GM18520 (cell line): ENCODE results near the gene MMAA.
"Not testable (repeated sequence)": the region's sequence is repeated elsewhere in the genome, so short reads cannot be mapped to it uniquely, and the experiment has no call there.

Source experiments
- ATAC-seq: cut with Tn5 transposase; IDR thresholded peaks from one replicate; pipeline ENCODE4 v1.9.1; 2021; ENCODE audit not compliant: unreplicated experiment

MMAA gene

DNA sequence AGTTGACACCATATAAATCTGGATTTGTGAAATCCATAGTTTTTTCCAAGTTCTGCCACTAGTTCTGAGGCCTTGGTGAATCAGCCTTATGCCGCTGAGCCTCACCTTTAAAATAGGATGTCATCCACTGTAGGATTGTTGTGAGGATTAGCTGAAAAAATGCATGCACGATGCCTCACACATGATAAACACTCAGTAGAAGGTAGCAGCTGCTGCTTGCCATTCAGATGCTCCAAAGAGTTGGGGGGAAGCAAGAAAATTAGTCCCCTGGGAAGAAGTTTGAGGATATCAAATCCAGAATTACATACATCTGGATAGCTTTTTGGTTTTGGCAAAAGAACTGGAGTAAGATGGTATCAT lies 7.4 kb downstream of the MMAA start:
- ATAC-seq, result no peak

DNA sequence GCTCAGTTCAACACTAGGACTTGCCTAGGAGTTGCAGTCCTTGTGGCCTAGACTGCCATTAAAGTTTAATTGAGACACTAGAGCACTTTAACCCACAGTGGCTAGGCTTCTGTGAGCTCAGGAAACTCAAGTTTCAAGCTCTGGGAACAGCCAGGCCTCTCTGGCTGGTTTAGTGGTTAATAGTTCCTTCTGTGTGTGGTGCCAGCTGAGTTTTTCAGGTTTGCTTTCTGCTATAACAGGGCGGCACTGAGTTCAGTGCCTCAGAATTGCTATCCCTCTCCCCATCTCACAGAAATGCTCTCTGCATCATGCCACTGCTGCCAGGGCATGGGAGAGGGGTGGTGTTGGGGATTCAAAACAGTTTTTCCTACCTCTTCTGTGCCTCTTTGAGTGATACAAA lies 15.9 kb downstream of the MMAA start:
- ATAC-seq, result no peak

DNA sequence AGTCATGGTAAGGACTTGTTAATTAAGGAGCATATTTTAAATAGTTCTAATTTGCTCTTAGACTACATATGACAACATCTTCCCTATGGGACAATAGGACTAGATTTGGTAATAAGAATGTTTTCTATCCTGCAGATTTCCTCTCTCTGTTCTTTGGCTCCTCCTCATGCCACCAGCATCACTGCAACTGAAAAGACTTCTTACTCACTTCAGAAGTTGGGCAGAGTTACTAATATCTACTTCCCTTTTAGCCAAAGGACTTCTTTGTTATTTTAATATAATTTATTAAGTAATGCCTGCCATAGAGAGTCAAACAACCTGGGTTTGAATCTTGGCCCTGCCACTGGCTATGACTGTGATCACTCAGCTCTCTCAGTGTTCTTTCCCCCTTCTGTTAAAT lies 16.4 kb downstream of the MMAA start:
- no peak for ATAC-seq

DNA sequence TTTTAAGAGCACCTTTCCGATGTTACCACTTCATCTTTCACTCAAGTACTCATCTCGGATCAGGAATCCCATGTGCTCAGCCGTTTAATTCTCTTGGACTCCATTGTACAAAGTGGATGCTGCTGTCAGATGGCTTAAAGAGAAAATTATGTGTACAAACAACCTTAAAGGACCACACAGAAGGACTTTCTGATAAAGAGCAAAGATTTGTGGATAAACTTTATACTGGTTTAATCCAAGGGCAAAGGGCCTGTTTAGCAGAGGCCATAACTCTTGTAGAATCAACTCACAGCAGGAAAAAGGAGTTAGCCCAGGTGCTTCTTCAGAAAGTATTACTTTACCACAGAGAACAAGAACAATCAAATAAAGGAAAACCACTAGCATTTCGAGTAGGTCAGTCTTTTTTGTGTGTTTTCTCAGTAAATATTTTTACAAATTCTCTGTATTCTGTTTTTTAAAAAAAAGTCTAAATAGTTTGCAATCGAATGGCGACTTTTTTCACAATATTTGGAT lies 20.1 kb downstream of the MMAA start:
- no peak for ATAC-seq

DNA sequence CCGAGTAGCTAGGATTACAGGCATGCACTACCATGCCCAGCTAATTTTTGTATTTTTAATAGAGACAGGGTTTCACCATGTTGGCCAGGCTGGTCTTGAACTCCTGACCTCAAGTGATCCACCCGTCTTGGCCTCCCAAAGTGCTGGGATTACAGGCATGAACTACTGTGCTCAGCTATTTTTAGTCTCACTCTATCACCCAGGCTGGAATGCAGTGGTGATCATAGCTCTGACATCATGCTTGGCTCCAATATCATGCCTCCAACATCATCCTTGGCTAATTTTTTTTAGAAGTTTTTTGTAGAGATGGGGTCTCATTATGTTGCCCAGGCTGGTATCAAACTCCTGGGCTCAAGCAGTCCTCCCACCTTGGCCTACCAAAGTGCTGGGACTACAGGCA lies 21.1 kb downstream of the MMAA start:
- ATAC-seq, result not testable (repeated sequence)

DNA sequence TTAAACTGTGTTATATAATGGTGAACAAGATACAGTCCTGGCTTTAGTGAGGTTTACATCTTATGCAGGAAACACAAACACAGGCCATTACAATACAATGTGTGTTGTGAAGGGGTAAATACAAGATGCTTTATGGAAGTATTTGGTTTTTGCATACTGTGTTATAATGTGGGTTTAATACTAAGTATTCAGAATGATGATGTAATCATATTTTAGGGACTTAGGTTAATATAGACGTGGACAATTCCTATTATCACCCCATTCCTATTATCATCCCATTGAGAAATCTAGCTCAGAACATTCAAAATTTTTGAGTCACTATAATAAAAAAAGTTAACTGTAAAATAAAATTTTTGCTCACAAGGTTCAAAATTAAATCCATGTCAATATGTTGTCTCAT lies 24.1 kb downstream of the MMAA start:
- no peak for ATAC-seq

DNA sequence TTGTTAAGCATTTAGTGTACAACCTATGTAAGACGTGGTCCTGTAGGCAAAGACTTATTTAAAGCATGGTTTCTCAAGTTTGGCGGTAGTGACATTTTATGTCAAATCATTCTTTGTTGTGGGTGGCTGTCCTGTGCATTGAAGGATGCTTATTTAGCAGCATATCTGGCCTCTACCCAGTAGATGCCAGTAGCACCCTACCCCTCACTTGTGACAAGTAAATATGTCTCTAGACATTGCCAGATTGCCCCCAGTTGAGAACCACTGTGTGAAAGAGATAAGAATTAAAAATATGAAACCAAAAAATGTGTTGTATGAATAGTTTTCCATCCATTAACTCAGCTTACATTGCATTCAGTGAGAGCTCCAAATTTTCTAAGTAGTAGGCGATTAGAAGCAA lies 25.5 kb downstream of the MMAA start:
- ATAC-seq, result no peak

DNA sequence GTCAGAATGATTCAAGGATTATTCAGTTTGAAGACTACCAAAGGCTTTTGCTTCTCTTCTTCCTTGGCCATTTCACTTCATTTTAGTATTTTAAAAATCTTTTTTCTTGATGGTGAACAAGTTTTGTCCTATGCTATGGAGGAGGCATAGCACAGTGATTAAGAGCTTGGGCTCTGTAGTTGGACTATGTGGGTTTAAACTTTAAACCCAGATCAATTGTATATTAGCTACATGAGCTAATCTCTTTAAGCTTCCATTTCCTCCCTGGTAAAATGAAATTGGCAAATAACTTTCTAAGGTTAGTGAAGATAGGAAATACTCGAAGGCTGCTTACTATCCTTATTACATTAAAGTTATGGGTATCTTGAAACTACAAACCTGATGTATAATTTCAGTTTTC lies 37.0 kb downstream of the MMAA start:
- no peak for ATAC-seq

DNA sequence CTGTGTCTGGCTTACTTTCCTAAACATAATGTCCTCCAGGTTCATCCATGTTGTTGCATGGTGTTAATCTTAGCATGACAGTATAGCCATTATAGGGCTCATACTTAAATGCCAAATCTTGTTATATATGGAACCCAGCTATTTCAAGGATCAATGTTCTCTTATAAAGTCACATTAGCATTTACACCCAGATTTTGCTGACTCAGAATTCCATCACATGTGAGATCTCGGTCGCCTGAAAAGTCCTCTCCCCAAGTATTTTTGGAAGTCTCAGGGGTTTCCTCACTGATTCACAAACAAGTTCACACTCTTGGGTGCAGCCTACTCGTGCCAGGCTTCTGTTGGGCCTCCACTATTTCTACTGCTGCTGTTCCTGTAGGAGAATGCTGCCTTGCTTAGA lies 40.9 kb downstream of the MMAA start:
- ATAC-seq, result no peak

DNA sequence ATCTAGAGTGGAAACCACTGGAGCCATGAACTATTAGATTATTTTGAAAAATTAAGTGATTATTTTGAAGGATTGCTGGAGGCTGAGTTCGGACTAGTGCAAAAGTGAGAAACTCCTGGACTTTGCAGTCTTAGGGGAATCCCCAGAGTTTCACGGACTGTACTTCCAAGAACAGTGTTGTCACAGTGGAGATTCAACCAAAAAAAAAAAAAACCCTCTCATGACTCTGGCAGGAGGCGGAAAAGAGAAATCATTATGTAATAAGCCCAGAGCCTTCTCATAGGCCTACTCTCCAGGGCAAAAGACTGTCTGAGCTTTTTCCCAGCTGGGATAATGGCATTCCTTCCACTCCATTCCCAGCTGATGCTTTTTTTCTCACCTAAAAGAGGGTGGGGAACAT lies 44.0 kb downstream of the MMAA start:
- no peak for ATAC-seq

DNA sequence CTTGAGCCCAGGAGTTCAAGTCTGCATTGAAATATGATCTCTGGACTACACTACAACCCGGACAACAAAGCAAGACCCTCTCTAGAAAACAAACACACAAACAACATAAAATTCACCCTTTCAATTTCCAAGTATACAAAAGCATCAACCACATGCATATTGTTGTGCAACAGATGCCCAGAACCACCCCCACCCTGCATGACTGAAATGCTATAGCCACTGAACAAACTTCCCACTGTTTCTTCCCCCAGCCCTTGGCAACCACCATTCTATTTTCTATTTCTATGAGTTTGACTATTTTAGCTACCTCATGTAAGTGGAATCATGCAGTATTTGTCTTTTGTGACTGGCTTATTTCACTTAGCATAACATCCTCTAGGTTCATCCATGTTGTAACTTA lies 46.6 kb downstream of the MMAA start:
- no peak for ATAC-seq

DNA sequence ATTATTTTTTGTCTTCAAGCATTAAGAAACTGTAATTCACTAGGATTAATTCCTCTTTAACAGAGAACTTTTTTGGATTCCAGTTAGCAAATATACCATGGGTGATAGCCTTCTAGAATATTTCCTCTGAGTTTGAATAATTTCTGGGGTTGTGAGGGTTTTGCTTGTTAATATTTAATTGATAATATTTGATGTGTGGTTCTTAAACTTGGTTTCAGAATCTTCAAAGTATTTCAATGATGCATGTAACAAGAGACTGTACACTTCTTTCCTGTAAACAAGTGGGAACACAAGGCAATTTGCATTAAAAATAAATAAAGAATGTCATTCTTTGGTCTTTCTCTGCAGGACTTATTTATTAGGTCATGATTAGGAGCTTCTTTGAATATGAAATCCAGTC lies 51.2 kb downstream of the MMAA start:
- no peak for ATAC-seq

DNA sequence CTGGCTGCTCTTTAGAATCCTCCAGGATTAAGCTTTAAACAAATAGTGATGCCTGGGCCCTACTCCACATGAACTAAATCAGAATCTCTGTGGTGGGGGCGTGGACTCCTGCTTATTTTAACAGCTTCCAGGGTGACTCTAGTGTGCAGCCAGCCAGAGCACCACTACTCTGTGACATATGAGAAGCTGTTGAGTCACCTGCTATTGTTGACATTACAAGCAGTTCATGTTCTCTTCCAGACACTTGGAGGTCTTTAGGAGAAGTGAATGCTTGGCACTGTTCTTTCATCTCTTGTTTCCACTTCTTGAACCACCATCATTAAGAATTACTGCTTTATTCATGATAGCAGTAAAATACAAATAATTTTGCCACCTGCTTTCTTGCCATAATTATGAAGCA lies 60.3 kb downstream of the MMAA start:
- no peak for ATAC-seq

DNA sequence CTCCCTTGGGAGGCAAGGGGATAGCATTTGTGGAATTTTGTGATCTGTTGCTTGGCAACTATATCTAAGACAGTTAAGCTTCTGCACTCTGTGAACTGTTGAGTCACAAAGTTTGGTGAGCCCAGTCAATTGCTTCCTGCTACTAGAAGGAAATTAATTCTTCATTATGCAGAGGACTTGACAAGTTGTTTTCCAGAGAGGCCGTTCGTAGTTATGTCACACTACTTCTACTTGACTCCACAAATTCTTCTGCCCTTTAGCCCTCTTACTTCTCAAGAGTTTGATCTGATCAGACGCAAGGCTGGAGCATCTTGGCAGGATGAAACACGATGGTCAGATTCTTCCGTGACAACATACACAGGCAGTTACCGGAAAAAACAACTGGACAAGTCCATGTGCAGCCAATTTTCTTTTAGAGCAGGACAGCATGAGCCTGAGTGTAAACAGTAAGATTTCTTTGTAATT lies 60.8 kb downstream of the MMAA start, which contains the start of gene C4orf51:
Gene C4orf51 (plus strand): TSS at position 156 of the 465 bp plus-strand sequence. CDS start 58 bp downstream, at position 214.
- no peak for ATAC-seq

DNA sequence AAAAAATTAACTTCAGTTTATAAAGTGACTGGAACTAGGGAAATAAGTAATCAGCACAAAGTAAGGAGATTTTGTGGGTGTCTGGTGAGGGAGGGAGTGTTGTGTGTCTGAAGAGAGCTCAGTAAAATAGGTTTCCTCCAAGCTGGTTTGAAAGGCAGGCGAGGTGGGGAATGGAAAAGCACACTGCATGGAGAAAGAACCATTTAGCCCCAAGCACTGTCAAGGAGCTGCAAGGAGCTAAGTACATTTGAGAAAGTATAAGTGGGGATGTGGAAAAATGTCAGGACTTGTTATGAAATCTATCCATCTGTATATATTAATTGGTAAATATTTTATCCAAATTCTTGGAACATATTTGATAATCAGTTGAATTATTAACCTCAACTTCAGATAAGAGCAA lies 61.7 kb downstream of the MMAA start:
- no peak for ATAC-seq

DNA sequence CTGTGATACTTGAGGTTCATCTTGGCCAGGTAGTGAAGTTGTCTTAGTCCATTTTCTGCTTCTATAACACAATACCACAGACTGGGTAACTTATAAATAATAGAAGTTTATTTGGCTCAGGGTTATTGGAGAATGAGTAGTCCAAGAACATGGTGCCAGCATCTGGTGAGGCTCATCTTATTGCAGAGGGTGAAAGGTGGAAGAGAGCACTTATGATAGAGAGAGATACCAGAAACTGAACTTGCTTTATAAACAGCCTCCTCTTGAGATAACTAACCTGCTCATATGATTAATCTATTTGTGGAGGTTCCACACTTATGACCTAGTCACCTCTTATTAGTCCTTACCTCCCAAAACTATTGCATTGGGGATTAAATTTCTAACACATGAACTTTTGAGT lies 62.3 kb downstream of the MMAA start:
- ATAC-seq, result no peak

DNA sequence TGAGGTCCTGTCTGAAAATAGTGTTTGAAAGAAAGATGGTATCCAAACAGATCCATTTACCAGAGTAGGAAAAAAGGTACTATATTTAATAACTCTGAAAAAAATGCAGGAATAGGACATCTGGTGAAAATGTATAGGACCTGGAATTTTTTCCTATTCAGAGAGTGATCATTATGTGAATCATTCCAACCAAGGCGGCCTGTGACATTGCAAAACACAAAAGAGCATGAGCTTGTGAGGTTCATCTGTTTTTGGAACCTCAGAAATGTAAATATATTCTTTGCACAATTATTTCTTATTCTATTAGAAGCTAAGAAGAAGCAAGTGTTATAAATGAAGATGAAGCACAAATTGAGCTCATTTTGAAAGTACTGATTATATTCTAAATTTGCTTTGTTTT lies 62.8 kb downstream of the MMAA start:
- no peak for ATAC-seq

DNA sequence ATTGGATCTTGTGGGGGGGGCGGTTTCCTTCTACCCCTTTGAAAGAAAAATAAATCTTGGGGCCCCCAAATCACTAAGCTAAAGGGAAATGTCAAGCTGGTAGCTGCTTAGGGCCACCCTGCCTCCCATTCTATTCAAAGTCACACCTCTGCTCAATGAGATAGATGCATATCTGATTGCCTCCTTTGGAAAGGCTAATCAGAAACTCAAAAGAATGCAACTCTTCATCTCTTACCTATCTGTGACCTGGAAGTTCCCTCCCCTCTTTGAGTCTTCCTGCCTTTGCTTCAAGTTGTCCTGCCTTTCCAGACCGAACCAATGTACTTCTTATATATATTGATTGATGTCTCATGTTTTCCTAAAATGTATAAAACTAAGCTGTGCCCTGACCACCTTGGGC lies 67.8 kb downstream of the MMAA start:
- ATAC-seq, result no peak

DNA sequence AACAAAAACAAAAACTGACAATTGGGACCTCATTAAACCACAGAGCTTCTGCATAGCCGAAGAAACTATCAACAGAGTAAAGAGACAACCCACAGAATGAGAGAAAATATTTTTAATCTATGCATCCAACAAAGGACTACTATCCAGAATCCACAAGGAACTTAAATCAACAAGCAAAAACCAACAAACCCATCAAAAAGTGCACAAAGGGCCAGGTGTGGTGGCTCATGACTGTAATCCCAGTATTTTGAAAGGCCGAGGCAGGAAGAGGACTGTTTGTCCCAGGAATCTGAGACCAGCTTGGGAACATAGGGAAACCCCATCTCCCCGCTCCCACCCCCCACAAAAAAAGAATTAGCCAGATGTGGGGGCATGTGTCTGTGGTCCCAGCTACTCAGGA lies 71.4 kb downstream of the MMAA start:
- no peak for ATAC-seq

DNA sequence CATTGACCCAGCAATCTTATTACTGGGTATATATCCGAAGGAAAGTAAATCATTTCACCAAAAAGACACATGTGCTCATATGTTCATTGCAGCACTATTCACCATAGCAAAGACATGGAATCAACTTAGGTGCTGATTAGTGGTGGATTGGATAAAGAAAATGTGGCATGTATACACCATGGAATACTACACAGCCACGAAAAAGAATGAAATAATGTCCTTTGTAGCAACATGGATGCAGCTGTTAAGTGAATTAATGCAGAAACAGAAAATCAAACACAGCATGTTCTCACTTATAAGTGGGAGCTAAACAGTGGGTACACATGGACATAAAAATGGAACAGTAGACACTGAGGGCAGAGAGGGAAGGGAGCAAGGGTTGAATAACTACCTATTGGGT lies 72.2 kb downstream of the MMAA start:
- ATAC-seq, result not testable (repeated sequence)

DNA sequence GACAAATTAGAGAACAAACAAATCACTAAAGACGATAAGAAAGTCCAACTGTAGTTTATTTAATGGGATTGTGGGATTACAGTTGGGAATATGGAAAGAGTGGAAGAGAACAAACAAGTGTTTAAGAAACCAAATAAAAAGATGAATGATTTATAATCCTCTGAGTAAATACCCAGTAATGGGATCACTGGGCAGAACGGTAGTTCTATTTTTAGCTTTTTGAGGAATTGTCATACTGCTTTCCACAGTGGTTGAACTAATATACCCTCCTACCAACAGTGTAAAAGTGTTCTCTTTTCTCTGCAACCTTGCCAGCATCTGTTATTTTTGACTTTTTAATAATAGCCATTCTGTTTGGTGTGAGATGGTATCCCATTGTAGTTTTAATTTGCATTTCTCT lies 75.7 kb downstream of the MMAA start:
- no peak for ATAC-seq

DNA sequence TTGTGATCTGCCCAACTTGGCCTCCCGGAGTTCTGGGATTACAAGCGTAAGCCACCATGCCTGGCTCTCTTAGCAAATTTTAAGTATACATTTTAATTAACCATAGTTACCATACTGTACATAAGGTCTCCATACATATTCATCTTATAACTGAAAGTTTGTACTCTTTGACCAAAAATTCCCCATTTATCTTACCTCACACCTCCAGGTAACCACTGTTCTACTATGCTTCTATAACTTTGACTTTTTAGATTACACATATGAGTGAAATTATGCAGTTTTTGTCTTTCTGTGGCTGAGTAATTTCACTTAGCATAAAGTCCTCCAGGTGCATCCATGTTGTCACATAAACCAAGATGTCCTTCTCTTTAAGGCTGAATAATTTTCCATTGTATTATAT lies 78.1 kb downstream of the MMAA start:
- no peak for ATAC-seq

DNA sequence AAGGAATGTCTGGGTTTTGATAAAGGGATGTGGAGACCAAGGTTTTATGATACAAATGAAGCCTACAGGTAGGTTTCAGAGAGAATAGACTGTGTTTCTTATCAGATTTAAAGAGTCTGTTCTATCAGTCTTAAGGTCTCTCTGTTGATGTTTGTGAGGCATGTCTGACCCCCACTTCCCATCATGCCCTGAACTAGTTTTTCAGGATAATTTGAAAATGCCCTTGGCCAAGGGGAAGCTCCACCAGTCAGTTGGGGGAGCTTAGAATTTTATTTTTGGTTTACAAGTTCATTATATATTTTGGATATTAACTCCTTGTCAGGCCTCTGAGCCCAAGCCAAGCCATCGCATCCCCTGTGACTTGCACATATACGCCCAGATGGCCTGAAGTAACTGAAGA lies 79.3 kb downstream of the MMAA start:
- ATAC-seq, result no peak
